Transverse colon (tissue), 4 donors: Measurements from ENCODE around the gene KRTAP10-6. TPM values are rescaled to one million over a fixed set of nuclear protein-coding genes. Genes with fewer than 3 reads are reported as not detected.
"Not testable (repeated sequence)": the region's sequence is repeated elsewhere in the genome, so short reads cannot be mapped to it uniquely, and the experiment has no call there.

Source experiments
- DNase-seq: peaks from one replicate; pipeline ENCODE4 v3.0.0-alpha.2; 2019
- H3K27ac ChIP-seq, 4 donors: fragments of 200-600 bp; sonication (generic); 2 replicates each; pipeline ENCODE4 v1.5.1; 2016 to 2018; ENCODE audit warnings: inconsistent platforms in 4 of 4
- H3K27me3 ChIP-seq: fragments of 200-600 bp; sonication (generic); 2 replicates; pipeline ENCODE4 v1.5.1; 2017; ENCODE audit warnings: inconsistent platforms
- H3K36me3 ChIP-seq, 4 donors: fragments of 200-600 bp; sonication (generic); 2 replicates each; pipeline ENCODE4 v1.5.1; 2017 to 2019; ENCODE audit warnings: inconsistent platforms in 4 of 4
- H3K4me1 ChIP-seq, 4 donors: fragments of 200-600 bp; sonication (generic); 2 replicates each; pipeline ENCODE4 v1.5.1; 2017 to 2020; ENCODE audit warnings: inconsistent platforms in 4 of 4
- H3K4me3 ChIP-seq, 4 donors: fragments of 200-600 bp; sonication (generic); 1 replicate in 1 of 4; 2 replicates in 3 of 4; pipeline versions ENCODE4 v1.5.1 to v1.6.1; 2017 to 2019; ENCODE audit warnings: inconsistent platforms in 4 of 4
- H3K9me3 ChIP-seq, 2 donors: fragments of 200-600 bp; sonication (generic); 2 replicates each; pipeline ENCODE4 v1.5.1; 2017 to 2019; ENCODE audit warnings: inconsistent platforms in 2 of 2
- EP300 ChIP-seq: sonication (generic); formaldehyde crosslinking; IDR thresholded peaks from one replicate; pipeline ENCODE4 v1.6.1; 2017; ENCODE audit warnings: antibody characterized with exemption, low read depth
- POLR2A ChIP-seq: fragments of 450-650 bp; IDR thresholded peaks from one replicate; pipeline ENCODE4 v1.6.1; 2016; ENCODE audit warnings: antibody characterized with exemption, mild to moderate bottlenecking, moderate library complexity
- POLR2AphosphoS5 ChIP-seq, 3 donors: sonication (generic); formaldehyde crosslinking; IDR thresholded peaks; one replicate each; pipeline ENCODE4 v1.6.1; 2016; ENCODE audit warnings: antibody characterized with exemption in 3 of 3
- WGBS, 2 donors: methylation state at CpG; one replicate each; pipeline ENCODE4 v1.1.5; 2018; ENCODE audit warnings: low coverage in 1 of 2; 5-methylcytosine and 5-hydroxymethylcytosine counted together
- in situ Hi-C, 4 donors: fragments of 200-750 bp; cut with MboI; loops; one replicate each; pipeline versions ENCODE4 v1.15.0 to v1.15.1; 2017; ENCODE audit warnings: low sequenced_read_pairs in 3 of 4, low pct_ligation_motif_present in 1 of 4, low pct_unique_long_range_greater_than_20kb in 1 of 4
- intact Hi-C: fragments of 100-400 bp; cut with DNase I; formaldehyde crosslinking; loops from one replicate; pipeline ENCODE4 v1.15.1; 2023; ENCODE audit warnings: low total_unique reads
- total RNA-seq, 4 donors: library from RNA; depleted of rRNA; stranded (reverse); fragments of >200 nt; gene quantifications; one replicate each; pipeline ENCODE4 v1.1.0, GENCODE V29; 2016
- TF ChIP-seq, protein P1 (sequence below), 5 experiments: fragments of 200-600 bp in 3 of 5; fragments of 450-650 bp in 2 of 5; sonication (generic) in 3 of 5; IDR thresholded peaks; 1 replicate in 2 of 5; 2 replicates in 3 of 5; pipeline ENCODE4 v1.5.1; 2016 to 2017; ENCODE audit warnings: antibody characterized with exemption in 5 of 5, inconsistent platforms in 3 of 5, mild to moderate bottlenecking in 2 of 5, moderate library complexity in 1 of 5

KRTAP10-6 gene
- total RNA-seq, 4 donors from 2014 or later: not detected

DNA sequence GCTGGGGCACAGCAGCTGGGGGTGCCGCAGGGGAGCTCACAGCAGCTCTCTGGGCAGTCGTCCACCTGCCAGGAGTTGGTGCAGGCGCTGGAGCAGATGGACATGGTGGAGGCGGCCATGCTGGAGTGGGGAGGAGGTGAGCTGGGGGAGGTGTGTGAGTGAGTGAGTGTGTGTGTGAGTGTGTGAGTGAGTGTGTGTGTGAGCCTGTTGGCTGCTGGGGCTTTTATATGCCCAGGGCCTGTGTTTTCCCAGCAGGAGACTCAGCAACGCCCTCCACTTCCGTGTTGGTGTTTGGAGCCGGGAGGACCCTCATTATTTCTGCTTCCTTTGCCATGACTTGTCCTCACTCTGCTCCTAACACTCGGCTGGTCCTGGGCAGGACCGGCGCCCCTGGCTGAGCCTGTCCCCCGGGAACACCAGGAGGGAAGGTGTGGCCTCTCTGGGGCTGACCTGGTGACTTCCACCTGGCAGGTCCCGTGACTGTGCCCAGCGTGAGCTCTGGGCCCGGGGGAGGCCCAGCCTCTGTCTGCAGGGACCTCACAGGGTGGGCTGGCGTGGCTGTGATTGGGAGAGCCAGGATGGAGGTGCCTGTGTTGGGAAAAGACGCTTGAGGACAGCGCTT, 40.9 kb downstream of the KRTAP10-6 start, which contains the start of gene KRTAP10-2:
TSS of gene KRTAP10-2 (minus strand) at position 166 of the 622 bp plus-strand sequence. CDS start at position 119, 47 bp downstream.
- no peak for TF ChIP-seq POLR2A
- TF ChIP-seq, protein P1, sequence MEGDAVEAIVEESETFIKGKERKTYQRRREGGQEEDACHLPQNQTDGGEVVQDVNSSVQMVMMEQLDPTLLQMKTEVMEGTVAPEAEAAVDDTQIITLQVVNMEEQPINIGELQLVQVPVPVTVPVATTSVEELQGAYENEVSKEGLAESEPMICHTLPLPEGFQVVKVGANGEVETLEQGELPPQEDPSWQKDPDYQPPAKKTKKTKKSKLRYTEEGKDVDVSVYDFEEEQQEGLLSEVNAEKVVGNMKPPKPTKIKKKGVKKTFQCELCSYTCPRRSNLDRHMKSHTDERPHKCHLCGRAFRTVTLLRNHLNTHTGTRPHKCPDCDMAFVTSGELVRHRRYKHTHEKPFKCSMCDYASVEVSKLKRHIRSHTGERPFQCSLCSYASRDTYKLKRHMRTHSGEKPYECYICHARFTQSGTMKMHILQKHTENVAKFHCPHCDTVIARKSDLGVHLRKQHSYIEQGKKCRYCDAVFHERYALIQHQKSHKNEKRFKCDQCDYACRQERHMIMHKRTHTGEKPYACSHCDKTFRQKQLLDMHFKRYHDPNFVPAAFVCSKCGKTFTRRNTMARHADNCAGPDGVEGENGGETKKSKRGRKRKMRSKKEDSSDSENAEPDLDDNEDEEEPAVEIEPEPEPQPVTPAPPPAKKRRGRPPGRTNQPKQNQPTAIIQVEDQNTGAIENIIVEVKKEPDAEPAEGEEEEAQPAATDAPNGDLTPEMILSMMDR (IDR thresholded peaks at IDR 0.05): no peak
- no peak for TF ChIP-seq EP300
- TF ChIP-seq POLR2AphosphoS5 (IDR thresholded peaks at IDR 0.05): no peak
- peak; percentile 3 for DNase-seq
- no peaks in the 10 kb centered on the region for H3K4me1 ChIP-seq
- peaks cover 34% of the 10 kb centered on the region for H3K27me3 ChIP-seq
- H3K27ac ChIP-seq: no peak within 1 kb of the TSS
- intact Hi-C loops: no loop called here
- in situ Hi-C loops: no loop called here
- H3K36me3 ChIP-seq: no peaks in the 10 kb centered on the region
- no peak within 1 kb of the TSS for H3K4me3 ChIP-seq
- WGBS, 2 donors: 62 to 72% methylated on average over 3 to 16 of the region's 17 CpGs
- H3K9me3 ChIP-seq: no peaks in the 10 kb centered on the region

DNA sequence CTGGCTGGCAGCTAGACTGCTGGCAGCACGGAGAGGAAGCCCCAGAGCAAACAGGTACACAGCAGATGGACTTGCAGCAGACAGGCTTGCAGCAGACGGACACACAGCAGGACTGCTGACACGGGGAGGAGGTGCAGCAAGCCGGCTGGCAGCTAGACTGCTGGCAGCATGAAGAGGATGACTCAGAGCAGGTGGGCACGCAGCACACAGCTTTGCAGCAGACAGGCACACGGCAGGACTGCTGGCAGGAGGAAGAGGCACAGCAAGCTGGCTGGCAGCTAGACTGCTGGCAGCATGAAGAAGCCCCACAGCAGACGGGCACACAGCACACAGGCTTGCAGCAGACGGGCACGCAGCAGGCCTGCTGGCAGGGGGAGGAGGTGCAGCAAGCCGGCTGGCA, 41.5 kb downstream of the KRTAP10-6 start:
- intact Hi-C loops: no loop called here

DNA sequence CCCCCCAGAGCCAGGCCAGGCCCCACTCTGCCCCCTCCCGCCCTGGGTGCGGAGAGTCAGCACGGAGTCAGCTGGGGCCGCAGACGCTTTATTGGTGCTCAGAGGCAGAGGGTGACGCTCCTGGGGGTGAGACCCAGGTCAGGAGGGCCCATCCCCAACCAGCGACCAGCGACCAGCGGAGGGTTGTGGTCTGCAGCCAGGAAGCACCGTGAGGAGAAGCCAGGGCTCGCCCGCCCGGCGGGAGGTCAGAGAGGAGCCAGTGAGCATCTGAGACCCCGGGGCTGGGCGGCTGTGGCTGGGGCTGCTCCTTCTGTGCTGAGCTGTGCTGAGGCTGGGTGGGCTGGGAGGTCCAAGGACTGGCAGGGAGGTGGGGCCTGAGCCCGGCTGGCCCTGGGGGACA, 42.0 kb downstream of the KRTAP10-6 start:
- 17 to 65% methylated on average over 1 to 14 of the region's 17 CpGs for WGBS, 2 donors
- intact Hi-C loops: not testable (repeated sequence)

More for the DNA sequence above, 41.5 kb downstream of the KRTAP10-6 start:
- DNase-seq: peak; percentile 4
- Histone ChIP-seq H3K4me3 (no peak overlapping the region), H3K27me3 (peaks cover 28% of the 10 kb centered on the region), H3K27ac (no peak overlapping the region), H3K36me3 (no peaks in the 10 kb centered on the region), H3K9me3 (no peaks in the 10 kb centered on the region), H3K4me1 (no peaks in the 10 kb centered on the region)
- TF ChIP-seq EP300 (no peak), POLR2A (no peak), POLR2AphosphoS5 (IDR thresholded peaks at IDR 0.05) (no peak)
- TF ChIP-seq, protein P1 (IDR thresholded peaks at IDR 0.05): no peak
- WGBS, 2 donors: 0 to 46% methylated on average over 1 to 7 of the region's 10 CpGs
- in situ Hi-C loops: no loop called here

DNA sequence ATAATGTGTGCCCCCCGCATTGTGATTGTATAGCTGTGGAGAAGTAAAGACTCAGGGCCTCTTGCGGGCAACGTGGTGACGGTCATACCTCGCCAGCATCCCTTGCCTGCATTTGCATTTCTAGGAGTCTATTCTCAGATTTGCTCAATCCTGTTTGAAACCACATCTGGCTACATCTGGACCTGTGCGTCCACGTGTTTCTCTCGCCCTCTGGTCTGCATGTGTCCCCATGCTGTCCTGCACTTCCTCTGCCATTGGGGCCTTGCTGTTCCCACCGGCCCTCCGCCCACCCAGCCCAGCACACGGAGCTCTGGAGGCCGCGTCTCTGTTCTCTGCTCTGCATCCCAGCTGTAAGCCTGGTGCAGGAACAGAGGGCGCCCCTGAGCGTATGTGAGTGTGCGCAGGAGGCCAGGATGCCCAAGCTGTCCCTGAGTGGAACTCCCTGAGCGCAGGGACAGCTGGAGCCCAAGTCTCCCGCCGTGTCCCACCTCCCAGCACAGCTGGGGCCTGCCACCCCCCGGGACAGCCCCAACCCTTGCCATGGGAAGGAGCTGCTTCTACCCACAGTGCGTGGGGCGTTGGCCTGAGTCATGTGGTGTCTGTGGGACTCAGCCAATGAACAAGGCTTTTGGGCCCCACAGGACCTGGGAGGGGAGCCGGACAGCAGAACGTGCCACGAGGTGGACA, 42.6 kb downstream of the KRTAP10-6 start:
- H3K27me3 ChIP-seq: peaks cover 21% of the 10 kb centered on the region
- WGBS, 2 donors: 77 to 79% methylated on average over 8 to 21 of the region's 25 CpGs
- no peak for DNase-seq
- H3K4me1 ChIP-seq: no peaks in the 10 kb centered on the region
- no peaks in the 10 kb centered on the region for H3K36me3 ChIP-seq
- no peak overlapping the region for H3K27ac ChIP-seq
- in situ Hi-C loops (no loop called here), intact Hi-C loops (no loop called here)
- H3K9me3 ChIP-seq: no peaks in the 10 kb centered on the region
- H3K4me3 ChIP-seq: no peak overlapping the region
- TF ChIP-seq, protein P1 (IDR thresholded peaks at IDR 0.05): no peak
- no peak for TF ChIP-seq EP300
- TF ChIP-seq POLR2A: no peak
- TF ChIP-seq POLR2AphosphoS5 (IDR thresholded peaks at IDR 0.05): no peak

More for the DNA sequence above, 42.0 kb downstream of the KRTAP10-6 start:
- H3K27me3 ChIP-seq: peaks cover 23% of the 10 kb centered on the region
- H3K4me3 ChIP-seq, H3K36me3 ChIP-seq, H3K4me1 ChIP-seq, in situ Hi-C loops, H3K27ac ChIP-seq, H3K9me3 ChIP-seq: not testable (repeated sequence)
- peak; percentile 3 for DNase-seq
